GM21723 (cell line): ENCODE data around the gene CDC42SE2.

Experiments used
- ATAC-seq: cut with Tn5 transposase; IDR thresholded peaks from one replicate; pipeline ENCODE4 v1.9.1; 2021; ENCODE audit warnings: mild to moderate bottlenecking, moderate library complexity; ENCODE audit not compliant: unreplicated experiment

CDC42SE2 gene

GRCh38 chr5:131423056-131423455 lies 159.2 kb downstream of the CDC42SE2 start:
- no peak for ATAC-seq

- no peak for ATAC-seq
Observed at GRCh38 chr5:131426011-131426410, 162.2 kb downstream of the CDC42SE2 start.

- ATAC-seq: no peak
Observed at GRCh38 chr5:131430794-131431193, 166.9 kb downstream of the CDC42SE2 start.

- no peak for ATAC-seq
Observed at GRCh38 chr5:131431794-131432193, 167.9 kb downstream of the CDC42SE2 start.

DNA sequence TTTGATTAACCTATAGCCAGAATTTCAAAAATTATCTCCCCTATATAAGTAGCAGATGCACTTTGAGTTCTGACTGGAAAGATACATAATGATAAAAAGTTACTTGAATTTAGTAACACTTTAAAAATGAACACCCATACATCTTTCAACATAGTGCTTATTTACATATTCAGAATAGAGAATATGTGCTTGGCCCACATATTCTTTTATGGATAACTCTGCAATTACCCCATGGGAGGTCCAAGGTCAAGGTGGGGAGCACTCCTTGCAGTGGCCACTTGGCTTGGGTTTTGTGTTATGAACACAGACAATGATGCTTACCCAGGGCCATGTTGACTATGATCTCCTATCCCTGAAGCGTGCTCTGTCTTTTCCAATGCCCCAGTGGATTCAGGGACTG lies 169.3 kb downstream of the CDC42SE2 start:
- no peak for ATAC-seq

GRCh38 chr5:131436081-131436480 lies 172.2 kb downstream of the CDC42SE2 start:
- ATAC-seq: no peak

- no peak for ATAC-seq
Observed at GRCh38 chr5:131441184-131441583, 177.3 kb downstream of the CDC42SE2 start.
